Prostate gland (tissue), 2 donors: ENCODE data around the gene EFCC1. TPM values are rescaled to one million over a fixed set of nuclear protein-coding genes. Genes with fewer than 3 reads are reported as not detected.

Experiments
- DNase-seq: peaks from one replicate; pipeline ENCODE4 v3.0.0-alpha.2; 2019; ENCODE audit warnings: low spot score
- H3K27ac ChIP-seq, 2 donors: fragments of 200-600 bp; sonication (generic); 2 replicates each; pipeline ENCODE4 v1.5.1; 2017 to 2019
- H3K27me3 ChIP-seq: fragments of 200-600 bp; sonication (generic); replicated peaks from 2 replicates; pipeline ENCODE4 v1.5.1; 2019; ENCODE audit not compliant: insufficient read depth
- H3K36me3 ChIP-seq, 2 donors: fragments of 200-600 bp; sonication (generic); 1 replicate in 1 of 2; 2 replicates in 1 of 2; pipeline versions ENCODE4 v1.5.1 to v1.8.1; 2017 to 2019
- H3K4me1 ChIP-seq: fragments of 200-600 bp; sonication (generic); replicated peaks from 2 replicates; pipeline ENCODE4 v1.5.1; 2019
- H3K4me3 ChIP-seq, 2 donors: fragments of 200-600 bp; sonication (generic); 2 replicates each; pipeline ENCODE4 v1.5.1; 2017 to 2019
- H3K9me3 ChIP-seq: fragments of 200-600 bp; sonication (generic); 2 replicates; pipeline ENCODE4 v1.5.1; 2017
- CTCF ChIP-seq, 4 experiments: fragments of 200-600 bp in 2 of 4; fragments of 450-650 bp in 2 of 4; sonication (generic) in 2 of 4; IDR thresholded peaks; 1 replicate in 3 of 4; 2 replicates in 1 of 4; pipeline ENCODE4 v1.5.1; 2016 to 2019; ENCODE audit warnings: antibody characterized with exemption in 4 of 4, mild to moderate bottlenecking in 2 of 4, moderate library complexity in 2 of 4
- POLR2A ChIP-seq: fragments of 450-650 bp; IDR thresholded peaks from one replicate; pipeline ENCODE4 v1.6.1; 2016; ENCODE audit warnings: antibody characterized with exemption, mild to moderate bottlenecking
- POLR2AphosphoS5 ChIP-seq: sonication (generic); formaldehyde crosslinking; IDR thresholded peaks from one replicate; pipeline ENCODE4 v1.6.1; 2017; ENCODE audit warnings: antibody characterized with exemption
- WGBS: methylation state at CpG from one replicate; pipeline ENCODE4 v1.1.5; 2018; 5-methylcytosine and 5-hydroxymethylcytosine counted together
- intact Hi-C: fragments of 100-400 bp; cut with DNase I; formaldehyde crosslinking; loops from one replicate; pipeline ENCODE4 v1.14.2; 2022
- total RNA-seq, 2 donors: library from RNA; depleted of rRNA; stranded (reverse); fragments of >200 nt; gene quantifications; one replicate each; pipeline ENCODE4 v1.1.0, GENCODE V29; 2016

The EFCC1 gene
- total RNA-seq, 2 donors from 2014 or later, result 1.8 to 4.0 TPM

GRCh38 chr3:128969993-128970739 is 30.9 kb upstream of the EFCC1 start:
- Histone ChIP-seq H3K4me1 (peaks cover 2% of the 10 kb centered on the region), H3K9me3 (no peaks in the 10 kb centered on the region), H3K27me3 (no peaks in the 10 kb centered on the region), H3K4me3 (no peak overlapping the region), H3K36me3 (no peaks in the 10 kb centered on the region), H3K27ac (no peak overlapping the region)
- no peak for DNase-seq
- WGBS, result 13% methylated on average over 12 of the region's 12 CpGs
- intact Hi-C loops, result loop anchor here (5.0 to 10.0 kb wide), 3 partner anchors 85 to 277 kb away; partner anchors contain the start of gene COPG1
- TF ChIP-seq POLR2AphosphoS5 (peak; percentile 32), POLR2A (no peak), CTCF (IDR thresholded peaks at IDR 0.05) (peak; percentile 75 to 83 (median 76))

- no peak for TF ChIP-seq POLR2A
- no peak for TF ChIP-seq CTCF (IDR thresholded peaks at IDR 0.05)
- TF ChIP-seq POLR2AphosphoS5, result no peak
- DNase-seq, result no peak
- no peaks in the 10 kb centered on the region for H3K36me3 ChIP-seq
- H3K4me3 ChIP-seq, result no peak overlapping the region
- H3K4me1 ChIP-seq, result peaks cover 2% of the 10 kb centered on the region
- no peaks in the 10 kb centered on the region for H3K9me3 ChIP-seq
- no peaks in the 10 kb centered on the region for H3K27me3 ChIP-seq
- intact Hi-C loops, result loop anchor here (5.0 to 10.0 kb wide), 3 partner anchors 84 to 277 kb away; partner anchors contain the start of gene COPG1
- H3K27ac ChIP-seq, result no peak overlapping the region
- 79% methylated on average over 1 of the region's 1 CpG for WGBS
Measured at GRCh38 chr3:128970740-128971047, 30.4 kb upstream of the EFCC1 start.

GRCh38 chr3:128971421-128972100 is 29.5 kb upstream of the EFCC1 start:
- intact Hi-C loops, result loop anchor here (5.0 to 10.0 kb wide), 3 partner anchors 83 to 276 kb away; partner anchors contain the start of gene COPG1
- peaks cover 2% of the 10 kb centered on the region for H3K4me1 ChIP-seq
- DNase-seq, result no peak

GRCh38 chr3:128973988-128974564 is 27.0 kb upstream of the EFCC1 start:
- H3K4me1 ChIP-seq, result peaks cover 2% of the 10 kb centered on the region
- H3K36me3 ChIP-seq, result no peaks in the 10 kb centered on the region
- no peak overlapping the region for H3K4me3 ChIP-seq
- WGBS, result 82% methylated on average over 5 of the region's 5 CpGs
- no peak for TF ChIP-seq CTCF (IDR thresholded peaks at IDR 0.05)
- TF ChIP-seq POLR2A, result no peak
- no peak for TF ChIP-seq POLR2AphosphoS5
- no peaks in the 10 kb centered on the region for H3K9me3 ChIP-seq
- H3K27me3 ChIP-seq, result no peaks in the 10 kb centered on the region
- intact Hi-C loops, result loop anchor here (5.0 to 10.0 kb wide), 3 partner anchors 81 to 273 kb away; partner anchors contain the start of gene COPG1
- no peak for DNase-seq
- H3K27ac ChIP-seq, result no peak overlapping the region

More at GRCh38 chr3:128971421-128972100, 29.5 kb upstream of the EFCC1 start:
- Histone ChIP-seq H3K36me3 (no peaks in the 10 kb centered on the region), H3K4me3 (no peak overlapping the region), H3K9me3 (no peaks in the 10 kb centered on the region), H3K27me3 (no peaks in the 10 kb centered on the region), H3K27ac (no peak overlapping the region)
- TF ChIP-seq CTCF (IDR thresholded peaks at IDR 0.05) (no peak), POLR2AphosphoS5 (peak; percentile 8)
- 67% methylated on average over 6 of the region's 6 CpGs for WGBS
